HepG2 (cell line): Measurements from ENCODE around the gene NUDCD2. TPM values are rescaled to one million over a fixed set of nuclear protein-coding genes. Genes with fewer than 3 reads are reported as not detected.

ENCODE experiments used
- ATAC-seq: fragments of 200-7000 bp; cut with Tn5 transposase; 3 replicates; pipeline ENCODE4 v1.9.1; 2020; ENCODE audit warnings: mild to moderate bottlenecking, moderate library complexity
- BruUV-seq: library from RNA; stranded (reverse); fragments of 400-500 nt; replicated peaks from 2 replicates; lab custom pipeline; 2021; lab: Mats Ljungman, UMichigan
- CTCF ChIA-PET: fragments of 300-600 bp; formaldehyde crosslinking; extraction: SDS; loops from one replicate; lab custom pipeline; 2021; ENCODE audit warnings: low total read pairs, inconsistent platforms, low intra/inter-chr PET ratio; lab: Yijun Ruan, JAX
- POLR2A ChIA-PET: fragments of 350-600 bp; sonication (Branson Sonifier 250); formaldehyde crosslinking; loops from one replicate; lab custom pipeline; 2020; ENCODE audit warnings: antibody characterized with exemption, inconsistent platforms; lab: Yijun Ruan, JAX
- DNase-seq: peaks from one replicate; pipeline ENCODE4 v3.0.0-alpha.2; 2015; ENCODE audit warnings: low spot score
- FAIRE-seq: peaks from 3 replicates; lab custom pipeline; 2011; peaks lifted over from hg19 to GRCh38; lab: Jason Lieb, UNC
- H2AFZ ChIP-seq: one replicate; pipeline ENCODE4 v1.6.1; 2011; ENCODE audit warnings: low read length, inconsistent platforms
- H3K27ac ChIP-seq: fragments of 300-600 bp; 3 replicates; pipeline ENCODE4 v1.8.0; 2011; ENCODE audit warnings: mixed run types, mild to moderate bottlenecking, mixed read lengths, low read length, inconsistent platforms; ENCODE audit not compliant: insufficient read depth; ENCODE audit errors: extremely low read length
- H3K27me3 ChIP-seq, 2 experiments: fragments of 200-600 bp in 1 of 2; 2 replicates in 1 of 2; 3 replicates in 1 of 2; pipeline versions ENCODE4 v1.6.0 to v1.8.0; 2011; ENCODE audit warnings: low read length in 2 of 2, mild to moderate bottlenecking in 2 of 2, moderate library complexity in 2 of 2, inconsistent platforms in 1 of 2; ENCODE audit not compliant: insufficient read depth in 2 of 2, control insufficient read depth in 1 of 2
- H3K36me3 ChIP-seq, 2 experiments: fragments of 200-600 bp in 1 of 2; replicated peaks in 1 of 2; 2 replicates in 1 of 2; 3 replicates in 1 of 2; pipeline versions ENCODE4 v1.5.1 to v1.8.0; 2011; ENCODE audit warnings: low read length in 2 of 2, inconsistent platforms in 1 of 2; ENCODE audit not compliant: insufficient read depth in 2 of 2, control insufficient read depth in 1 of 2
- H3K4me1 ChIP-seq: 2 replicates; pipeline ENCODE4 v1.5.1; 2012; ENCODE audit warnings: low read length, inconsistent platforms; ENCODE audit not compliant: insufficient read depth
- H3K4me2 ChIP-seq: 2 replicates; pipeline ENCODE4 v1.6.0; 2011; ENCODE audit warnings: low read depth, low read length, inconsistent platforms
- H3K4me3 ChIP-seq, 3 experiments: fragments of 200-600 bp in 1 of 3; sonication (generic), shearing (Covaris generic) in 1 of 3; replicated peaks in 1 of 3; 2 replicates each; pipeline ENCODE4 v1.5.1; 2011 to 2016; ENCODE audit warnings: low read length in 3 of 3, inconsistent platforms in 2 of 3, low read depth in 2 of 3, mild to moderate bottlenecking in 2 of 3, control low read depth in 1 of 3, mixed read lengths in 1 of 3; ENCODE audit not compliant: insufficient read depth in 1 of 3
- H3K79me2 ChIP-seq: one replicate; pipeline ENCODE4 v1.6.1; 2011; ENCODE audit warnings: low read length, inconsistent platforms; ENCODE audit not compliant: insufficient read depth
- H3K9ac ChIP-seq: 2 replicates; pipeline ENCODE4 v1.6.0; 2011; ENCODE audit warnings: mild to moderate bottlenecking, low read depth, low read length, inconsistent platforms; ENCODE audit not compliant: insufficient read depth
- H3K9me3 ChIP-seq: 2 replicates; pipeline ENCODE4 v1.5.1; 2012; ENCODE audit warnings: mild to moderate bottlenecking, low read length
- H4K20me1 ChIP-seq: 2 replicates; pipeline ENCODE4 v1.6.0; 2011; ENCODE audit warnings: inconsistent platforms, mild to moderate bottlenecking, low read length, moderate library complexity; ENCODE audit not compliant: insufficient read depth
- CCAR2 ChIP-seq: fragments of 200-400 bp; formaldehyde crosslinking; optimal IDR thresholded peaks from 2 replicates; pipeline ENCODE3; 2018; ENCODE audit warnings: low read depth, mild to moderate bottlenecking, low read length, moderate library complexity
- CEBPG ChIP-seq: IDR thresholded peaks from 2 replicates; pipeline ENCODE4 v1.6.1; 2016
- MEIS2 ChIP-seq: sonication (generic); formaldehyde crosslinking; IDR thresholded peaks from 2 replicates; pipeline ENCODE4 v1.9.0; 2021; ENCODE audit warnings: mild to moderate bottlenecking, missing genetic modification reagents
- WGBS: methylation state at CpG from one replicate; pipeline ENCODE4 v1.1.6; 2017; ENCODE audit warnings: low lambda C conversion rate; 5-methylcytosine and 5-hydroxymethylcytosine counted together
- in situ Hi-C: cut with HindIII; loops from 2 replicates; pipeline ENCODE4 v1.10.0; 2017; ENCODE audit warnings: low pct_unique_long_range_greater_than_20kb; ENCODE audit not compliant: extremely low pct_ligation_motif_present
- intact Hi-C: fragments of 100-400 bp; cut with micrococcal nuclease; formaldehyde crosslinking; loops from one replicate; pipeline ENCODE4 v1.10.0; 2022; ENCODE audit not compliant: unreplicated experiment
- polyA plus RNA-seq, 8 experiments: library from polyadenylated mRNA; depleted of rRNA in 3 of 8; stranded (reverse) in 7 of 8; unstranded in 1 of 8; fragments of >200 nt; fragmentation: Illumina TruSeq in 4 of 8; extraction: Trizol in 4 of 8; gene quantifications; 2 replicates each; pipeline versions ENCODE4 v1.2.1 to v1.2.3, GENCODE V29; 2011 to 2016; ENCODE audit warnings: low read depth in 4 of 8, missing spikeins in 1 of 8, mixed read lengths in 1 of 8; ENCODE audit not compliant: insufficient read depth in 1 of 8
- total RNA-seq, 5 experiments: library from RNA; depleted of rRNA; stranded (reverse); fragments of >200 nt; fragmentation: Illumina TruSeq; extraction: Trizol; gene quantifications; 2 replicates each; pipeline ENCODE4 v1.2.3, GENCODE V29; 2016; ENCODE audit warnings: low read depth in 1 of 5
- TF ChIP-seq, protein P1 (sequence below): sonication (generic); formaldehyde crosslinking; IDR thresholded peaks from 2 replicates; pipeline ENCODE4 v1.5.0; 2020; ENCODE audit warnings: mild to moderate bottlenecking, missing genetic modification reagents

NUDCD2 gene
- total and polyA plus RNA-seq, 2 of the 13 experiments (the other 11 are each of a cell fraction or from before 2014, with no cell fraction given) = 14.8 to 39.2 TPM

DNA sequence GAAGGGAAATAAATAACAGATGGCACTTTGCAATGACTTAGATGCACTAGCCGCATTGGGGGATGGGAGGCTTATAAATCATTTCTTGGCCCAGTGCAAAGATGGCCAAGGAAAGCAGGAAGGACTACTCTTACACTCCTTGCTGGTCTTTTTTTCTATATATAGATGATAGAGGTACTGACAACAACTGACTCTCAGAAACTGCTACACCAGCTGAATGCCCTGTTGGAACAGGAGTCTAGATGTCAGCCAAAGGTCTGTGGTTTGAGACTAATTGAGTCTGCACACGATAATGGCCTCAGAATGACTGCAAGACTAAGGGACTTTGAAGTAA is 20.8 kb downstream of the NUDCD2 start:
- FAIRE-seq (no peak), DNase-seq (no peak), ATAC-seq (no peak)
- no peak overlapping the region for H2AFZ ChIP-seq
- POLR2A ChIA-PET = interaction anchor here (1.7 to 9.3 kb wide), 3 partner anchors 10 to 64 kb away, joined by 3 to 182 read pairs (median 11); partner anchors contain the start of genes HMMR and NUDCD2
- CTCF ChIA-PET = no interaction called here
- H4K20me1 ChIP-seq = peaks cover 34% of the 10 kb centered on the region
- in situ Hi-C loops (no loop called here), intact Hi-C loops (no loop called here)
- no peaks in the 10 kb centered on the region for H3K9me3 ChIP-seq
- 23% methylated on average over 2 of the region's 2 CpGs for WGBS
- peak overlapping the region; percentile 89 to 95 (median 91) for H3K4me3 ChIP-seq
- BruUV-seq = no TSS peak
- TF ChIP-seq CEBPG (CRISPR knock-in tag) (no peak), MEIS2 (CRISPR knock-in tag) (no peak), CCAR2 (no peak)
- TF ChIP-seq, protein P1, sequence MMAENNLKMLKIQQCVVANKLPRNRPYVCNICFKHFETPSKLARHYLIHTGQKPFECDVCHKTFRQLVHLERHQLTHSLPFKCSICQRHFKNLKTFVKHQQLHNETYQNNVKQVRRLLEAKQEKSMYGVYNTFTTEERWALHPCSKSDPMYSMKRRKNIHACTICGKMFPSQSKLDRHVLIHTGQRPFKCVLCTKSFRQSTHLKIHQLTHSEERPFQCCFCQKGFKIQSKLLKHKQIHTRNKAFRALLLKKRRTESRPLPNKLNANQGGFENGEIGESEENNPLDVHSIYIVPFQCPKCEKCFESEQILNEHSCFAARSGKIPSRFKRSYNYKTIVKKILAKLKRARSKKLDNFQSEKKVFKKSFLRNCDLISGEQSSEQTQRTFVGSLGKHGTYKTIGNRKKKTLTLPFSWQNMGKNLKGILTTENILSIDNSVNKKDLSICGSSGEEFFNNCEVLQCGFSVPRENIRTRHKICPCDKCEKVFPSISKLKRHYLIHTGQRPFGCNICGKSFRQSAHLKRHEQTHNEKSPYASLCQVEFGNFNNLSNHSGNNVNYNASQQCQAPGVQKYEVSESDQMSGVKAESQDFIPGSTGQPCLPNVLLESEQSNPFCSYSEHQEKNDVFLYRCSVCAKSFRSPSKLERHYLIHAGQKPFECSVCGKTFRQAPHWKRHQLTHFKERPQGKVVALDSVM (CRISPR knock-in tag) = 0 out of 2 replicates have a peak, but pooled peaks have one; percentile 5
- H3K9ac ChIP-seq = peak overlapping the region; percentile 96
- peaks cover 44% of the 10 kb centered on the region for H3K4me1 ChIP-seq
- H3K27me3 ChIP-seq = no peaks in the 10 kb centered on the region; a peak in 1 of 5 replicates
- peaks cover 44% of the 10 kb centered on the region for H3K79me2 ChIP-seq
- no peak overlapping the region for H3K27ac ChIP-seq
- peak overlapping the region; percentile 84 for H3K4me2 ChIP-seq
- H3K36me3 ChIP-seq = peaks cover 1 to 35% of the 10 kb centered on the region in 2 experiments; a peak in 3 of 5 replicates
